HUES48 (cell line): ENCODE results near the gene PPM1M.

Experiments
- H3K27ac ChIP-seq: one replicate; pipeline ENCODE4 v1.7.0; 2013; ENCODE audit warnings: low read depth, low read length, inconsistent platforms
- H3K27me3 ChIP-seq: 2 replicates; pipeline ENCODE4 v1.6.1; 2013; ENCODE audit warnings: mild to moderate bottlenecking, low read length; ENCODE audit not compliant: control insufficient read depth, insufficient read depth
- H3K36me3 ChIP-seq: 2 replicates; pipeline ENCODE4 v1.6.1; 2013; ENCODE audit warnings: low read length; ENCODE audit not compliant: control insufficient read depth, insufficient read depth
- H3K4me1 ChIP-seq: 2 replicates; pipeline ENCODE4 v1.6.1; 2013; ENCODE audit warnings: mild to moderate bottlenecking, low read length; ENCODE audit not compliant: control insufficient read depth, insufficient read depth
- H3K4me3 ChIP-seq: 2 replicates; pipeline ENCODE4 v1.5.1; 2013; ENCODE audit warnings: mild to moderate bottlenecking, low read depth, low read length
- H3K9ac ChIP-seq: 2 replicates; pipeline ENCODE4 v1.6.1; 2013; ENCODE audit warnings: mild to moderate bottlenecking, low read depth, low read length, moderate library complexity
- H3K9me3 ChIP-seq: 2 replicates; pipeline ENCODE4 v1.6.1; 2013; ENCODE audit warnings: low read length; ENCODE audit not compliant: control insufficient read depth, insufficient read depth

PPM1M gene

GRCh38 chr3:52217409-52217805 lies 28.2 kb upstream of the PPM1M start:
- no peak overlapping the region for H3K27ac ChIP-seq
- no peaks in the 10 kb centered on the region for H3K27me3 ChIP-seq
- peaks cover 31% of the 10 kb centered on the region for H3K36me3 ChIP-seq
- 0 out of 2 replicates have a peak, but pooled peaks cover 2% of the 10 kb centered on the region for H3K4me1 ChIP-seq
- H3K9me3 ChIP-seq = no peaks in the 10 kb centered on the region
- no peak overlapping the region for H3K4me3 ChIP-seq
- no peak overlapping the region for H3K9ac ChIP-seq

GRCh38 chr3:52218026-52218425 lies 27.5 kb upstream of the PPM1M start:
- Histone ChIP-seq H3K27ac (no peak overlapping the region), H3K4me1 (0 out of 2 replicates have a peak, but pooled peaks cover 2% of the 10 kb centered on the region), H3K9ac (no peak overlapping the region), H3K9me3 (no peaks in the 10 kb centered on the region), H3K4me3 (no peak overlapping the region), H3K27me3 (no peaks in the 10 kb centered on the region), H3K36me3 (peaks cover 26% of the 10 kb centered on the region)

GRCh38 chr3:52218454-52218853 lies 27.1 kb upstream of the PPM1M start:
- Histone ChIP-seq H3K9me3 (no peaks in the 10 kb centered on the region), H3K9ac (no peak overlapping the region), H3K4me1 (0 out of 2 replicates have a peak, but pooled peaks cover 2% of the 10 kb centered on the region), H3K4me3 (no peak overlapping the region), H3K27me3 (no peaks in the 10 kb centered on the region), H3K36me3 (peaks cover 22% of the 10 kb centered on the region), H3K27ac (no peak overlapping the region)

- Histone ChIP-seq H3K36me3 (peaks cover 15% of the 10 kb centered on the region), H3K27ac (no peak overlapping the region), H3K27me3 (no peaks in the 10 kb centered on the region), H3K4me1 (0 out of 2 replicates have a peak, but pooled peaks cover 2% of the 10 kb centered on the region), H3K4me3 (no peak overlapping the region), H3K9ac (no peak overlapping the region), H3K9me3 (no peaks in the 10 kb centered on the region)
Observed at GRCh38 chr3:52218937-52219650, 26.5 kb upstream of the PPM1M start.

GRCh38 chr3:52220380-52221026 lies 25.1 kb upstream of the PPM1M start:
- no peaks in the 10 kb centered on the region for H3K9me3 ChIP-seq
- no peak overlapping the region for H3K4me3 ChIP-seq
- H3K4me1 ChIP-seq = 0 out of 2 replicates have a peak, but pooled peaks cover 2% of the 10 kb centered on the region
- peaks cover 1% of the 10 kb centered on the region; the same call in 1 of the 2 replicates for H3K36me3 ChIP-seq
- no peak overlapping the region for H3K9ac ChIP-seq
- no peak overlapping the region for H3K27ac ChIP-seq
- H3K27me3 ChIP-seq = no peaks in the 10 kb centered on the region

- H3K27me3 ChIP-seq = no peaks in the 10 kb centered on the region
- no peaks in the 10 kb centered on the region for H3K9me3 ChIP-seq
- H3K4me1 ChIP-seq = 0 out of 2 replicates have a peak, but pooled peaks cover 2% of the 10 kb centered on the region
- no peak overlapping the region for H3K9ac ChIP-seq
- no peaks in the 10 kb centered on the region for H3K36me3 ChIP-seq
- H3K27ac ChIP-seq = no peak overlapping the region
- H3K4me3 ChIP-seq = no peak overlapping the region
Observed at GRCh38 chr3:52221141-52221562, 24.4 kb upstream of the PPM1M start.

- Histone ChIP-seq H3K27me3 (no peaks in the 10 kb centered on the region), H3K27ac (no peak overlapping the region), H3K9ac (no peak overlapping the region), H3K4me1 (0 out of 2 replicates have a peak, but pooled peaks cover 2% of the 10 kb centered on the region), H3K36me3 (no peaks in the 10 kb centered on the region), H3K4me3 (no peak overlapping the region), H3K9me3 (no peaks in the 10 kb centered on the region)
Observed at GRCh38 chr3:52221563-52222318, 23.8 kb upstream of the PPM1M start.

- Histone ChIP-seq H3K27ac (no peak overlapping the region), H3K9me3 (no peaks in the 10 kb centered on the region), H3K4me3 (no peak overlapping the region), H3K36me3 (no peaks in the 10 kb centered on the region), H3K27me3 (no peaks in the 10 kb centered on the region), H3K4me1 (0 out of 2 replicates have a peak, but pooled peaks cover 2% of the 10 kb centered on the region), H3K9ac (no peak overlapping the region)
Observed at GRCh38 chr3:52222319-52223221, 23.0 kb upstream of the PPM1M start.

GRCh38 chr3:52223449-52224408 lies 21.8 kb upstream of the PPM1M start:
- H3K4me1 ChIP-seq = 0 out of 2 replicates have a peak, but pooled peaks cover 2% of the 10 kb centered on the region
- H3K9me3 ChIP-seq = no peaks in the 10 kb centered on the region
- peaks cover 4% of the 10 kb centered on the region; the same call in 1 of the 2 replicates for H3K36me3 ChIP-seq
- no peak overlapping the region for H3K9ac ChIP-seq
- no peak overlapping the region for H3K27ac ChIP-seq
- H3K4me3 ChIP-seq = no peak overlapping the region
- no peaks in the 10 kb centered on the region for H3K27me3 ChIP-seq
